SKM-1 treated with dmso at 0.1 percent for 144 hours (cell line): ENCODE measurements around the gene BBS12.

ENCODE experiments used
- DNase-seq: peaks from one replicate; lab custom pipeline; 2025; ENCODE audit not compliant: unreplicated experiment; lab: John Stamatoyannopoulos, UW

The BBS12 gene

GRCh38 chr4:122732329-122733026, at the start of gene BBS12:
Gene BBS12 (plus strand): TSS chr4:122732704. CDS start chr4:122741893, 9,189 bp downstream.
- peak; percentile 97 for DNase-seq

- DNase-seq, result no peak
Observed at GRCh38 chr4:122686691-122687090, 45.8 kb upstream of the BBS12 start.

GRCh38 chr4:122687531-122688061, 44.9 kb upstream of the BBS12 start:
- DNase-seq, result peak; percentile 22

- no peak for DNase-seq
Observed at GRCh38 chr4:122688529-122689140, 43.9 kb upstream of the BBS12 start.

GRCh38 chr4:122689972-122690371, 42.5 kb upstream of the BBS12 start:
- DNase-seq, result no peak

GRCh38 chr4:122691988-122692387, 40.5 kb upstream of the BBS12 start:
- no peak for DNase-seq

GRCh38 chr4:122692641-122693520, 39.6 kb upstream of the BBS12 start:
- DNase-seq, result no peak

- DNase-seq, result no peak
Observed at GRCh38 chr4:122695226-122695625, 37.3 kb upstream of the BBS12 start.

- no peak for DNase-seq
Observed at GRCh38 chr4:122700178-122700725, 32.3 kb upstream of the BBS12 start.

GRCh38 chr4:122701061-122701460, 31.4 kb upstream of the BBS12 start:
- no peak for DNase-seq

GRCh38 chr4:122701965-122702364, 30.5 kb upstream of the BBS12 start:
- no peak for DNase-seq

- no peak for DNase-seq
Observed at GRCh38 chr4:122702939-122703338, 29.6 kb upstream of the BBS12 start.

- DNase-seq, result no peak
Observed at GRCh38 chr4:122703868-122704267, 28.6 kb upstream of the BBS12 start.

GRCh38 chr4:122705009-122705408, 27.5 kb upstream of the BBS12 start:
- DNase-seq, result no peak

GRCh38 chr4:122705547-122706117, 26.9 kb upstream of the BBS12 start:
- DNase-seq, result no peak

- no peak for DNase-seq
Observed at GRCh38 chr4:122706511-122706910, 26.0 kb upstream of the BBS12 start.

GRCh38 chr4:122707497-122707896, 25.0 kb upstream of the BBS12 start:
- DNase-seq, result no peak

- no peak for DNase-seq
Observed at GRCh38 chr4:122709236-122709635, 23.3 kb upstream of the BBS12 start.

- DNase-seq, result no peak
Observed at GRCh38 chr4:122710434-122711308, 21.8 kb upstream of the BBS12 start.

GRCh38 chr4:122711919-122712318, 20.6 kb upstream of the BBS12 start:
- no peak for DNase-seq
